Measurements from ENCODE around the gene BCS1L.

- TF ChIP-seq CTCF (conservative IDR thresholded peaks at IDR 0.05; ENCODE audit: low read length) (no peak), EZH2phosphoT487 (IDR thresholded peaks at IDR 0.05; ENCODE audit: borderline replicate concordance) (no peak)
Observed at GRCh38 chr2:218709908-218710307, 50.4 kb downstream of the BCS1L start.
